Lower leg skin (tissue), 3 donors: ENCODE measurements around the gene NAXD.

Experiments used
- POLR2A ChIP-seq, 2 donors: fragments of 450-650 bp; IDR thresholded peaks; one replicate each; pipeline ENCODE4 v1.6.1; 2016 to 2017; ENCODE audit warnings: antibody characterized with exemption in 2 of 2, mild to moderate bottlenecking in 1 of 2, moderate library complexity in 1 of 2
- TF ChIP-seq, protein P1 (sequence below), 3 donors: fragments of 450-650 bp; IDR thresholded peaks; one replicate each; pipeline ENCODE4 v1.5.1; 2016; ENCODE audit warnings: antibody characterized with exemption in 3 of 3, mild to moderate bottlenecking in 3 of 3, moderate library complexity in 2 of 3

DNA sequence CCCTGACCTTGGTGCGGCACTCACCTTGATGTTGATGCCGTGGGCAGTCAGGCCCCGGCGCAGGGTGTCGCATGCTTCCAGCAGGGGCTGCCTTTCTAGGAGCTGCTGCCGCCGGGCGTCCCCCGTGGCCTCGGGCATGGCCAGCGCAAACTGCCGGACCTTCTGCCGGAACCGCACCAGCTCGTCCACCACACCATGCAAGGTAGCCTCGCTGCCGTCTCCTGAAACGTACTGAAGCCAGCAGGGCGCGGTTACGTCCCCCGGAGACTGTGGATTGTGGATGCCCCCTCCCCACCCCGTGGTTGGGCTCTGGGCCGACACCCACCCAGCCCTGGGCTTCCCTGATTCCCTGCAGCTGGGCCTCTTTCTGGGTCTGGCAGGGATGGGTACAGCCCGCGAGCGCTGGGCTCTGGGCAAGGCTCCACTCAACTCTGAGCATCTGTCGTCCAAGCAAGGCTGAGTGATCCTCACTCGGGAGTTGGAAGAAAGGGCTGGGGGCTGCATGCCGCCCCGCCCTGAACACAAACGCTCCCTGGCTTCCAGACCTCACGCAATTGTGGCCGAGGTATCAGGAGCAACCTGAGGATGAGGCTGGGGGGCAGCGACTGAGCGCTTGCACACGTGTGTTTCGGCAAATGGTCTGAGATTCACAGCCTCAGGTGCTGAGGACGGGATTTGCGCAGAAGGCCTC lies 27.1 kb downstream of the NAXD start:
- TF ChIP-seq POLR2A (IDR thresholded peaks at IDR 0.05): no peak
- TF ChIP-seq, protein P1, sequence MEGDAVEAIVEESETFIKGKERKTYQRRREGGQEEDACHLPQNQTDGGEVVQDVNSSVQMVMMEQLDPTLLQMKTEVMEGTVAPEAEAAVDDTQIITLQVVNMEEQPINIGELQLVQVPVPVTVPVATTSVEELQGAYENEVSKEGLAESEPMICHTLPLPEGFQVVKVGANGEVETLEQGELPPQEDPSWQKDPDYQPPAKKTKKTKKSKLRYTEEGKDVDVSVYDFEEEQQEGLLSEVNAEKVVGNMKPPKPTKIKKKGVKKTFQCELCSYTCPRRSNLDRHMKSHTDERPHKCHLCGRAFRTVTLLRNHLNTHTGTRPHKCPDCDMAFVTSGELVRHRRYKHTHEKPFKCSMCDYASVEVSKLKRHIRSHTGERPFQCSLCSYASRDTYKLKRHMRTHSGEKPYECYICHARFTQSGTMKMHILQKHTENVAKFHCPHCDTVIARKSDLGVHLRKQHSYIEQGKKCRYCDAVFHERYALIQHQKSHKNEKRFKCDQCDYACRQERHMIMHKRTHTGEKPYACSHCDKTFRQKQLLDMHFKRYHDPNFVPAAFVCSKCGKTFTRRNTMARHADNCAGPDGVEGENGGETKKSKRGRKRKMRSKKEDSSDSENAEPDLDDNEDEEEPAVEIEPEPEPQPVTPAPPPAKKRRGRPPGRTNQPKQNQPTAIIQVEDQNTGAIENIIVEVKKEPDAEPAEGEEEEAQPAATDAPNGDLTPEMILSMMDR (IDR thresholded peaks at IDR 0.05): no peak
